Measurements from ENCODE around the gene MIS18BP1.
"Not testable (repeated sequence)": the region's sequence is repeated elsewhere in the genome, so short reads cannot be mapped to it uniquely, and the experiment has no call there.

Gene MIS18BP1

GRCh38 chr14:45227566-45227965 lies 25.4 kb downstream of the MIS18BP1 start:
- no peak overlapping the region for H2AFZ ChIP-seq (ENCODE audit: low read length)
- no peak overlapping the region for H3K27ac ChIP-seq (ENCODE audit: low read length)
- H3K9ac ChIP-seq (ENCODE audit: low read length) = no peak overlapping the region
- H3K9me3 ChIP-seq (replicated peaks; ENCODE audit: insufficient read depth, low read length) = no peaks in the 10 kb centered on the region
- no peaks in the 10 kb centered on the region; the same call in 1 of the 2 replicates for H3K36me3 ChIP-seq (replicated peaks; ENCODE audit: insufficient read depth, low read length)
- H3K9me2 ChIP-seq (replicated peaks; ENCODE audit: insufficient read depth, low read length) = no peaks in the 10 kb centered on the region
- no peaks in the 10 kb centered on the region for H3K79me2 ChIP-seq (ENCODE audit: low read length)
- H3K4me1 ChIP-seq (ENCODE audit: low read length) = no peaks in the 10 kb centered on the region
- H3K27me3 ChIP-seq (replicated peaks; ENCODE audit: insufficient read depth, low read length) = no peaks in the 10 kb centered on the region
- H4K20me1 ChIP-seq (ENCODE audit: insufficient read depth, low read length) = no peaks in the 10 kb centered on the region
- H3F3A ChIP-seq (ENCODE audit: insufficient read depth, low read length) = no peaks in the 10 kb centered on the region
- TF ChIP-seq EZH2 (optimal IDR thresholded peaks at IDR 0.05; ENCODE audit: low read depth, low read length) = no peak
- no peak for TF ChIP-seq EZH2phosphoT487 (IDR thresholded peaks at IDR 0.05; ENCODE audit: low read length)
- TF ChIP-seq, protein P1, sequence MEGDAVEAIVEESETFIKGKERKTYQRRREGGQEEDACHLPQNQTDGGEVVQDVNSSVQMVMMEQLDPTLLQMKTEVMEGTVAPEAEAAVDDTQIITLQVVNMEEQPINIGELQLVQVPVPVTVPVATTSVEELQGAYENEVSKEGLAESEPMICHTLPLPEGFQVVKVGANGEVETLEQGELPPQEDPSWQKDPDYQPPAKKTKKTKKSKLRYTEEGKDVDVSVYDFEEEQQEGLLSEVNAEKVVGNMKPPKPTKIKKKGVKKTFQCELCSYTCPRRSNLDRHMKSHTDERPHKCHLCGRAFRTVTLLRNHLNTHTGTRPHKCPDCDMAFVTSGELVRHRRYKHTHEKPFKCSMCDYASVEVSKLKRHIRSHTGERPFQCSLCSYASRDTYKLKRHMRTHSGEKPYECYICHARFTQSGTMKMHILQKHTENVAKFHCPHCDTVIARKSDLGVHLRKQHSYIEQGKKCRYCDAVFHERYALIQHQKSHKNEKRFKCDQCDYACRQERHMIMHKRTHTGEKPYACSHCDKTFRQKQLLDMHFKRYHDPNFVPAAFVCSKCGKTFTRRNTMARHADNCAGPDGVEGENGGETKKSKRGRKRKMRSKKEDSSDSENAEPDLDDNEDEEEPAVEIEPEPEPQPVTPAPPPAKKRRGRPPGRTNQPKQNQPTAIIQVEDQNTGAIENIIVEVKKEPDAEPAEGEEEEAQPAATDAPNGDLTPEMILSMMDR (IDR thresholded peaks at IDR 0.05; ENCODE audit: low read length) = no peak
- no peak overlapping the region for H3K4me3 ChIP-seq (ENCODE audit: low read length)
- H3K4me2 ChIP-seq (ENCODE audit: low read depth, low read length) = no peak overlapping the region
- no peak for DNase-seq

- no peaks in the 10 kb centered on the region for H3K27me3 ChIP-seq (replicated peaks; ENCODE audit: insufficient read depth, low read length)
- H3K9me3 ChIP-seq (replicated peaks; ENCODE audit: insufficient read depth, low read length) = no peaks in the 10 kb centered on the region
- H3K9ac ChIP-seq (ENCODE audit: low read length) = no peak overlapping the region
- H3K36me3 ChIP-seq (replicated peaks; ENCODE audit: insufficient read depth, low read length) = no peaks in the 10 kb centered on the region; the same call in 1 of the 2 replicates
- no peak for DNase-seq
- TF ChIP-seq EZH2 (optimal IDR thresholded peaks at IDR 0.05; ENCODE audit: low read depth, low read length) (no peak), EZH2phosphoT487 (IDR thresholded peaks at IDR 0.05; ENCODE audit: low read length) (no peak)
- TF ChIP-seq, protein P1 (IDR thresholded peaks at IDR 0.05; ENCODE audit: low read length) = no peak
- H3K79me2 ChIP-seq (ENCODE audit: low read length) = no peaks in the 10 kb centered on the region
- H3K4me1 ChIP-seq (ENCODE audit: low read length) = no peaks in the 10 kb centered on the region
- H4K20me1 ChIP-seq (ENCODE audit: insufficient read depth, low read length) = no peaks in the 10 kb centered on the region
- no peaks in the 10 kb centered on the region for H3K9me2 ChIP-seq (replicated peaks; ENCODE audit: insufficient read depth, low read length)
- H3K4me2 ChIP-seq (ENCODE audit: low read depth, low read length) = no peak overlapping the region
- no peak overlapping the region for H3K27ac ChIP-seq (ENCODE audit: low read length)
- no peak overlapping the region for H3K4me3 ChIP-seq (ENCODE audit: low read length)
- no peaks in the 10 kb centered on the region for H3F3A ChIP-seq (ENCODE audit: insufficient read depth, low read length)
- no peak overlapping the region for H2AFZ ChIP-seq (ENCODE audit: low read length)
Measured at GRCh38 chr14:45222485-45223262, 30.3 kb downstream of the MIS18BP1 start.

GRCh38 chr14:45214341-45214740 lies 38.7 kb downstream of the MIS18BP1 start:
- not testable (repeated sequence) for H3K9me2 ChIP-seq (replicated peaks; ENCODE audit: insufficient read depth, low read length); H3K36me3 ChIP-seq (replicated peaks; ENCODE audit: insufficient read depth, low read length); H3K4me1 ChIP-seq (ENCODE audit: low read length); H3K27ac ChIP-seq (ENCODE audit: low read length); H3K4me2 ChIP-seq (ENCODE audit: low read depth, low read length); DNase-seq; H3K9me3 ChIP-seq (replicated peaks; ENCODE audit: insufficient read depth, low read length); H3K79me2 ChIP-seq (ENCODE audit: low read length); H3F3A ChIP-seq (ENCODE audit: insufficient read depth, low read length); H3K9ac ChIP-seq (ENCODE audit: low read length); H4K20me1 ChIP-seq (ENCODE audit: insufficient read depth, low read length); H2AFZ ChIP-seq (ENCODE audit: low read length); H3K27me3 ChIP-seq (replicated peaks; ENCODE audit: insufficient read depth, low read length); H3K4me3 ChIP-seq (ENCODE audit: low read length)

DNA sequence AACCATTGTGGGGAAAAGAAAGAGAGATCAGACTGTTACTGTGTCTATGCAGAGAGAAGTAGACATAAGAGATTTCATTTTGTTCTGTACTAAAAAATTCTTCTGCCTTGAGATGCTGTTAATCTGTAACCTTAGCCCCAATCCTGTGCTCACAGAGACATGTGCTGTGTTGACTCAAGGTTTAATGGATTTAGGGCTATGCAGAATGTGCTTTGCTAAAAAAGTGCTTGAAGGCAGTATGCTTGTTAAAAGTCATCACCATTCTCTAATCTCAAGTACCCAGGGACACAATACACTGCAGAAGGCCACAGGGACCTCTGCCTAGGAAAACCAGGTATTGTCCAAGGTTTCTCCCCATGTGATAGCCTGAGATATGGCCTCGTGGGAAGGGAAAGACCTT lies 39.3 kb downstream of the MIS18BP1 start:
- H3K27ac ChIP-seq (ENCODE audit: low read length); H3K9ac ChIP-seq (ENCODE audit: low read length); H3K9me2 ChIP-seq (replicated peaks; ENCODE audit: insufficient read depth, low read length); H3K4me1 ChIP-seq (ENCODE audit: low read length); H2AFZ ChIP-seq (ENCODE audit: low read length); H3K4me3 ChIP-seq (ENCODE audit: low read length); H3F3A ChIP-seq (ENCODE audit: insufficient read depth, low read length); H3K27me3 ChIP-seq (replicated peaks; ENCODE audit: insufficient read depth, low read length); H3K9me3 ChIP-seq (replicated peaks; ENCODE audit: insufficient read depth, low read length); DNase-seq; H3K79me2 ChIP-seq (ENCODE audit: low read length); H4K20me1 ChIP-seq (ENCODE audit: insufficient read depth, low read length); H3K4me2 ChIP-seq (ENCODE audit: low read depth, low read length); H3K36me3 ChIP-seq (replicated peaks; ENCODE audit: insufficient read depth, low read length): not testable (repeated sequence)
